A549 (cell line): ENCODE data around the gene SRPX2.

ENCODE experiments used
- CTCF ChIP-seq: fragments of >200 bp; sonication (Bioruptor Twin); formaldehyde crosslinking; IDR thresholded peaks from 3 replicates; pipeline ENCODE4 v1.5.1; 2016
- ESRRA ChIP-seq: fragments of 150-350 bp; IDR thresholded peaks from 2 replicates; pipeline ENCODE4 v1.6.1; 2014; ENCODE audit warnings: mild to moderate bottlenecking, low read length, borderline replicate concordance
- MAFK ChIP-seq: fragments of 450-650 bp; IDR thresholded peaks from 2 replicates; pipeline ENCODE4 v1.6.1; 2014; ENCODE audit not compliant: partially characterized antibody
- MAX ChIP-seq: IDR thresholded peaks from 2 replicates; pipeline ENCODE4 v1.6.1; 2012
- RCOR1 ChIP-seq: fragments of 150-350 bp; IDR thresholded peaks from 2 replicates; pipeline ENCODE4 v1.6.1; 2014; ENCODE audit warnings: antibody characterized with exemption, low read length, low read depth
- REST ChIP-seq: fragments of 200-600 bp; sonication (generic); IDR thresholded peaks from 2 replicates; pipeline ENCODE4 v1.6.1; 2016; ENCODE audit warnings: antibody characterized with exemption, mild to moderate bottlenecking, moderate library complexity

GRCh38 chrX:100677611-100678181 is 33.7 kb downstream of the SRPX2 start:
- TF ChIP-seq RCOR1 (no peak), MAFK (no peak), CTCF (no peak), MAX (no peak), ESRRA (no peak), REST (no peak)
